ENCODE data around the gene RIC8A. TPM values are rescaled to one million over a fixed set of nuclear protein-coding genes. Genes with fewer than 3 reads are reported as not detected.

Gene RIC8A
- polyA plus RNA-seq, 2 of the 4 experiments (the other 2 are of a cell fraction), result 82.0 to 101 TPM

GRCh38 chr11:223026-223789 is 15.7 kb downstream of the RIC8A start:
- no peak for FAIRE-seq

GRCh38 chr11:223884-224283 is 16.4 kb downstream of the RIC8A start:
- no peak for ATAC-seq
- no peaks in the 10 kb centered on the region for H3K9me3 ChIP-seq
- no peak for DNase-seq (ENCODE audit: low read depth in 1 of 2, low spot score in 1 of 2)
- CTCF ChIA-PET, result interaction anchor here (1.0 kb wide), 1 partner anchor 8 kb away, joined by 3 read pairs; no protein-coding TSS in a partner anchor
- TF ChIP-seq CHD2 (IDR thresholded peaks at IDR 0.05; ENCODE audit: low read length, partially characterized antibody) (no peak), PHF8 (IDR thresholded peaks at IDR 0.05; ENCODE audit: borderline replicate concordance, low read depth) (no peak), HDAC2 (IDR thresholded peaks at IDR 0.05) (no peak), MYC (IDR thresholded peaks at IDR 0.05; ENCODE audit: borderline replicate concordance, low read length) (no peak), SREBF2 (IDR thresholded peaks at IDR 0.05) (no peak), BHLHE40 (IDR thresholded peaks at IDR 0.05; ENCODE audit: low read depth, low read length) (no peak), ZC3H11A (IDR thresholded peaks at IDR 0.05) (no peak), GATA3 (IDR thresholded peaks at IDR 0.05; ENCODE audit: borderline replicate concordance) (no peak), KDM5A (IDR thresholded peaks at IDR 0.05) (no peak), RFX5 (IDR thresholded peaks at IDR 0.05) (no peak), EHF (CRISPR knock-in tag; IDR thresholded peaks at IDR 0.05) (no peak), KDM1A (IDR thresholded peaks at IDR 0.05; ENCODE audit: low read depth) (no peak), FOXS1 (CRISPR knock-in tag; IDR thresholded peaks at IDR 0.05) (no peak), CHD4 (IDR thresholded peaks at IDR 0.05; ENCODE audit: borderline replicate concordance) (no peak), HMGXB4 (CRISPR knock-in tag; IDR thresholded peaks at IDR 0.05; ENCODE audit: borderline replicate concordance) (no peak), MAZ (IDR thresholded peaks at IDR 0.05; ENCODE audit: borderline replicate concordance, low read depth, low read length) (no peak), TFCP2L1 (CRISPR knock-in tag; IDR thresholded peaks at IDR 0.05) (no peak), NPAS2 (CRISPR knock-in tag; IDR thresholded peaks at IDR 0.05; ENCODE audit: borderline replicate concordance) (no peak)
- TF ChIP-seq, protein P1, sequence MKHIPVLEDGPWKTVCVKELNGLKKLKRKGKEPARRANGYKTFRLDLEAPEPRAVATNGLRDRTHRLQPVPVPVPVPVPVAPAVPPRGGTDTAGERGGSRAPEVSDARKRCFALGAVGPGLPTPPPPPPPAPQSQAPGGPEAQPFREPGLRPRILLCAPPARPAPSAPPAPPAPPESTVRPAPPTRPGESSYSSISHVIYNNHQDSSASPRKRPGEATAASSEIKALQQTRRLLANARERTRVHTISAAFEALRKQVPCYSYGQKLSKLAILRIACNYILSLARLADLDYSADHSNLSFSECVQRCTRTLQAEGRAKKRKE (CRISPR knock-in tag; IDR thresholded peaks at IDR 0.05; ENCODE audit: low read depth), result no peak
- H3K4me2 ChIP-seq, result no peak overlapping the region
- POLR2A ChIA-PET, result no interaction called here
- H3K4me3 ChIP-seq, result no peak overlapping the region
- 96% methylated on average over 6 of the region's 9 CpGs for WGBS (ENCODE audit: missing lambda C conversion rate)
- no peak for FAIRE-seq
- no peaks in the 10 kb centered on the region for H3K4me1 ChIP-seq
- H3K27ac ChIP-seq, result no peak overlapping the region

More at GRCh38 chr11:223026-223789, 15.7 kb downstream of the RIC8A start:
- no peak for ATAC-seq
- CTCF ChIA-PET, result interaction anchor here (1.1 to 2.5 kb wide), 3 partner anchors 10 to 82 kb away, joined by 3 to 10 read pairs (median 8); no protein-coding TSS in a partner anchor
- 85% methylated on average over 16 of the region's 16 CpGs for WGBS (ENCODE audit: missing lambda C conversion rate)
- Histone ChIP-seq H3K4me1 (no peaks in the 10 kb centered on the region), H3K27ac (no peak overlapping the region), H3K4me3 (no peak overlapping the region), H3K9me3 (no peaks in the 10 kb centered on the region), H3K4me2 (no peak overlapping the region)
- DNase-seq (ENCODE audit: low read depth in 1 of 2, low spot score in 1 of 2), result no peak
- TF ChIP-seq EP300 (IDR thresholded peaks at IDR 0.05), result no peak
- TF ChIP-seq CHD4 (IDR thresholded peaks at IDR 0.05; ENCODE audit: borderline replicate concordance), result no peak
- POLR2A ChIA-PET, result no interaction called here

DNA sequence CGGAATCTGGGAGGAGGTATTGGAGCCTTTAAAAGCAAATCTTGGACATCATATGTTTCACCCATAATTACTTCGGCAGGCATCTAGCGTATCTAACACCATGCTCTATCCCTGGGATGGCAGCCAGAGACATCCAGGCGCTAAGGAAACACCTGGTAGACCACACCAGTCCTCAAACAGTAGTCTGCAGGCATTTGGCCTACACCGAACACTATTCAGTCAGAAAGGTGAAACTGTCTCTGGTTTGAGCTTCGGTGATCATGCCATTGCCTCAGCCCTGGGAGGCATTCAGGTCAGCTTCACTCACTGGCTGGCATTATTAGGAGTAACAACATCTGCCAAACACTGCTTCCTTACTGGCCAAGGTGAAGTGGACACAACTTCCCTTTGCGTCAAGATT is 16.9 kb downstream of the RIC8A start:
- Histone ChIP-seq H3K4me3 (no peak overlapping the region), H3K4me1 (no peaks in the 10 kb centered on the region), H3K4me2 (no peak overlapping the region), H3K27ac (no peak overlapping the region), H3K9me3 (no peaks in the 10 kb centered on the region)
- WGBS (ENCODE audit: missing lambda C conversion rate), result 97% methylated on average over 7 of the region's 7 CpGs
- POLR2A ChIA-PET, result no interaction called here
- DNase-seq (ENCODE audit: low read depth in 1 of 2, low spot score in 1 of 2), result no peak
- CTCF ChIA-PET, result interaction anchor here (0.6 to 1.0 kb wide), 2 partner anchors 8 to 95 kb away, joined by 3 read pairs; no protein-coding TSS in a partner anchor
- ATAC-seq, result no peak
- FAIRE-seq, result no peak
- TF ChIP-seq NPAS2 (CRISPR knock-in tag; IDR thresholded peaks at IDR 0.05; ENCODE audit: borderline replicate concordance) (no peak), POLR2A (IDR thresholded peaks at IDR 0.05; ENCODE audit: low read length) (no peak), POLR2AphosphoS2 (conservative IDR thresholded peaks at IDR 0.05; ENCODE audit: low read length) (no peak), CTCF (IDR thresholded peaks at IDR 0.05) (no peak), ESRRA (IDR thresholded peaks at IDR 0.05; ENCODE audit: borderline replicate concordance, low read length) (no peak), HES2 (IDR thresholded peaks at IDR 0.05) (no peak), ZNF302 (CRISPR knock-in tag; IDR thresholded peaks at IDR 0.05) (no peak)
- TF ChIP-seq, protein P2, sequence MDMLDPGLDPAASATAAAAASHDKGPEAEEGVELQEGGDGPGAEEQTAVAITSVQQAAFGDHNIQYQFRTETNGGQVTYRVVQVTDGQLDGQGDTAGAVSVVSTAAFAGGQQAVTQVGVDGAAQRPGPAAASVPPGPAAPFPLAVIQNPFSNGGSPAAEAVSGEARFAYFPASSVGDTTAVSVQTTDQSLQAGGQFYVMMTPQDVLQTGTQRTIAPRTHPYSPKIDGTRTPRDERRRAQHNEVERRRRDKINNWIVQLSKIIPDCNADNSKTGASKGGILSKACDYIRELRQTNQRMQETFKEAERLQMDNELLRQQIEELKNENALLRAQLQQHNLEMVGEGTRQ (IDR thresholded peaks at IDR 0.05), result no peak
- TF ChIP-seq, protein P1 (CRISPR knock-in tag; IDR thresholded peaks at IDR 0.05; ENCODE audit: low read depth), result no peak

Data from A549 (cell line).